ENCODE measurements around the gene MYL6.
A peak's percentile ranks its signal among the peaks of the same experiment; 100 is the strongest.

MYL6 gene

GRCh38 chr12:56158926-56159461 is 835 bp downstream of the MYL6 start:
- DNase-seq = peak; percentile 38

GRCh38 chr12:56159482-56160192 is 1.5 kb downstream of the MYL6 start:
- DNase-seq = no peak

- DNase-seq = peak; percentile 73
Observed at GRCh38 chr12:56160193-56160763, 2.1 kb downstream of the MYL6 start.

- no peak for DNase-seq
Observed at GRCh38 chr12:56160894-56161689, 2.9 kb downstream of the MYL6 start.

GRCh38 chr12:56161690-56162351 is 3.7 kb downstream of the MYL6 start:
- DNase-seq = no peak

GRCh38 chr12:56162468-56163290 is 4.5 kb downstream of the MYL6 start:
- DNase-seq = no peak

- no peak for DNase-seq
Observed at GRCh38 chr12:56163533-56164344, 5.6 kb downstream of the MYL6 start.

- DNase-seq = no peak
Observed at GRCh38 chr12:56164345-56164729, 6.2 kb downstream of the MYL6 start.

- DNase-seq = no peak
Observed at GRCh38 chr12:56165369-56165768, 7.2 kb downstream of the MYL6 start.

GRCh38 chr12:56169229-56169759 is 11.1 kb downstream of the MYL6 start:
- no peak for DNase-seq

GRCh38 chr12:56172839-56173238 is 14.7 kb downstream of the MYL6 start:
- no peak for DNase-seq

- DNase-seq = no peak
Observed at GRCh38 chr12:56178347-56178746, 20.2 kb downstream of the MYL6 start.

GRCh38 chr12:56186957-56187356 is 28.8 kb downstream of the MYL6 start:
- DNase-seq = no peak

- no peak for DNase-seq
Observed at GRCh38 chr12:56188131-56188777, 30.1 kb downstream of the MYL6 start.

- DNase-seq = no peak
Observed at GRCh38 chr12:56188778-56189098, 30.6 kb downstream of the MYL6 start.

- DNase-seq = peak; percentile 90
Observed at GRCh38 chr12:56189099-56189917, 31.1 kb downstream of the MYL6 start, which contains the start of gene SMARCC2. SMARCC2 (minus strand) TSS chr12:56189483; CDS start chr12:56189461, 22 bp downstream.

GRCh38 chr12:56189918-56190694 is 31.9 kb downstream of the MYL6 start:
- peak; percentile 94 for DNase-seq

- no peak for DNase-seq
Observed at GRCh38 chr12:56190695-56191155, 32.6 kb downstream of the MYL6 start.

GRCh38 chr12:56192582-56192981 is 34.4 kb downstream of the MYL6 start:
- no peak for DNase-seq
